Activated T-helper 9 cell treated with anti-CD3 and anti-CD28 coated beads, Interleukin-2, amount 50 U/mL, for 16 hours (primary cell): ENCODE results near the gene FBLN2.

Experiments used
- DNase-seq: peaks from one replicate; pipeline ENCODE4 v3.0.0-alpha.2; 2020; ENCODE audit warnings: low read depth

FBLN2 gene

DNA sequence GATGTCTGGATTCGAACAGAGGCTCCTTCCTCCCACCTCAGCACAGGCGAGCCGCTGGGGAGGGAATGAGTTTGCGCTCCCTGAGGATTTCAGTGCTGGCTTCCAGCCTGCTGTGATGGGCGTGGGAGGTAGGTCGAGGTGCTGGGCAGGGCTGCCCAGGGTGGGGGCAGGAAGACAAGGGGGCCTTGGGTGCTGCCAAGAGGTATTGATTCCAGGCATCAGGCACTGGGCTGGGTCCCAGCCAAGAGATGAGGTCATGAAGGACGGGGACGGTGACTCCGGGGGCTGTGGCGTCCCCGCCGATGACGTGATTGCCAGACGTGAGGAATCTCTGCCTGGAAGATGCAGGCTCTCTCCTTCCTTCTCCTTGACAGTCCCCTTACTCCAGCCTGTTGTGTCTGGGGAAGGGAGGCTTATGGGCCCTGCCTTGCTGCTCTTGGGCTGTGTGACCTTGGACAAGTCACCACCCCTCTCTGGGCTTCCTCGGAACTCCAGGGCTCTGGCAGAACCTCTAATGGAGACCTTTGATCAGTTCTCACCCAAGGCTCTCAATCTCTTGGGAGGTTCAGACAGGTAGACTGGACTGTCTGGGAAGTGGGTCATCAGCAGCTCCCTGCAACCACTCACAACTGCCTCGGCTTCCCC is 116.8 kb downstream of the FBLN2 start:
- no peak for DNase-seq

DNA sequence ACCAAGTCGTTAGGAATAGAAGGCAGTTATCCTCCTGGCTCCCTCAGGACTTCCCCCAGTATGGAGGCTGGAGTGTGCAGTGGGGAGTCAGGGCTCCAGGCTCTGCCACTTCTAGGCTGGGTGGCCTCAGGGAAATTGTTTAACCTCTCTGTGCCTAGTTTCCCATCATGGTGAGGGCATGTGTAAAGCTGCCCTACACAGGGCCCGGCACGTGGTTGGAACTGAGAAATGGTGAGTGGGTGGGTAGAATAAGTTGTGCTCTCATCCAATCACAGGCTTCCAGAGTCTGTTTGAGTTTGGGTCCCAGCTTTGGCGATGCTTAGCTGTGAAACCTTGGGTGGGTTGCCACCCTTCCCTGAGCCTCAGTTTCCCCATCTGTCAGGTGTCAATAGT is 117.3 kb downstream of the FBLN2 start:
- no peak for DNase-seq

DNA sequence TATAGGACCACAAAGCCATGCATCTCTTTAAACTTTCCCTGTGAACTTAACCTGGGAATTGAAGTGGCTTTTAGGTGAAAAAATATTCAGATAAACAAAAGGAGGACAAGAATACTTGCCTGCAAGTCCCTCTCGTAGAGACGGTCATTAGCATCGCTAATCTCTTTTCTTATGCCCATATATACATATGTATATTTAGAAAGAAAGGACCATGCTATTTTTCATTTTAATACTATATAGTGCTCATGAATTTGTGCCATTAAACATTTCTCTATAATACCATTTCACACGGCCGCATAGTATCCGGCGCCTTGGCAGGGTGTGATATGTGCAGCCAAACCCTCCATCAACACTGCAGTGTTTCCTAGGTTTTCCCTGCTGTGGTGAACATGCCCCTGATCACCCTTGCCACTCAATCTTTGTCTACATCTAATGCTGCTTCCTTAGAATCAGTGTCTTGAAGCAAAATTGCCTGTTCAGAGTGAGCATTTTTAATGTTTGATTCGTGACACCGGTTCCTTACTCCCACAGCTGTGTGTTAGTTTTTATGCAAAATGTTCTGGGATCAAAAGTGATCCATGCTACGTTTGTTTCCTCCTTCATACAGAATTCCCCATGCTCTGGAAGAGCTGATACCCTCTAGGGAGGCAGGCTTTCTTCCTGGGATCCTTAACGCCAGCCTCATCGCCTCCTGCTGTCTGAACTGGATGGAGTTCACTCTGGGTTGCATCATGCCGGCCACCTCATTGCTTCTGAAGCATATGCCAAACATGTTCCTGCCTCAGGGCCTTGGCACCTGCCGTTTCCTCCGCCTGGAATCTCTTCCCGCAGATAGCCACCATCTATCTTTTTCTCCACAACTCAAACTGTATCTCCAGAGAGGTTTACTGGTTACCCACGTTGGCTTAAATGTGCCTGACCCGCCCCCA is 118.1 kb downstream of the FBLN2 start:
- no peak for DNase-seq

DNA sequence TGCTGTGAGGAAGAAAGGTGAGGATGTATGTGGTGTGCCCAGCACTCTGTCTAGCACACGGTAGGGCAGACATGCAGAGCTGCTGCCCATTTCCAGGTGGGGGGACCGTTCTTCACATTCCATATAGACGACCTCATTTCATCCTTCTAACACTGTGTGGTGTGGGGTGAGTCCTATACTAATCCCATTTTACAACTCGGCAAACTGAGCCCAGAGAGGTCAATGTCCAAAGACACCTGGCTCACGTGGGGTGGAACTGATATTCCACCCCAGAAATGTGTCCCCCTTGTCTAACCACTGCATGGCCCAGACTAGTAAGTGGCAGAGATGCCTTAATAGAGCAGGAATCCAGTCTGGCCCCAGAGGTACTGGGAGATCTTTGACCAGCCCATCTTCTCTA is 119.2 kb downstream of the FBLN2 start:
- no peak for DNase-seq

DNA sequence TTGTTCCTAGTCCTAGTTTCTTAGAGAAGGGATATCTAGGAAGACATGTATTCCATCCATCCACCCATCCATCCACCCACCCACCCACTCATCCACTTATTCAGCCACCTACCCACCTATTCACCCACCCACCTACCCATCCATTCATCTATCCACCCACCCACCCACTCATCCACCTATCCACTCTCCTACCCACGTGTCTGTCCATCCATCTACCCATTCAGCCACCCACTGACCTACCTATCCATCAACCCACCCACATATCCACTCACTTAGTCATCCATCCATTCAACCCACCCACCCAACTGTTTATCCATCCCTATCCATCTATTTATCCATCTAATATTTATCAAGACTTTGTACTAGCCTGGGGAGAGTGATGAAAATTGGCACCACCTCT is 120.5 kb downstream of the FBLN2 start:
- no peak for DNase-seq

DNA sequence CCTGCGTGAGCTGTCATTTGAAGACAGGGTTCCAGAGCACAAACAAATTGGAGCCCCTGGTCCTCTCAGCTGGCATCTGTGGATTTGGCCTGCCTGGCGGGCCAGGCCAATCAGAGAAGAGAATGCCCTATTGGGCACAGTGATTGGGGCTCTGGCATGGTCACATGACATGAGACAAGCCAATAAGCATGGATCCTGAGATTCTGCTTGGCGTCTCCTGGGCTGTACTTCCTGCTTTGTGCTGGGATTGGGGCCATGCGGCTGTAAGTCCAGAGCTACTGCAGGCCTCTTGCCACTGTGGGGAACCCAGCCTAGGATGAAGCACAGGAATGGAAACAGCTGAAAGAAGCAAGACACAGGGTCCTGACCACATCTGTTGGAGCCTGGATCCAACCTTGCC is 121.4 kb downstream of the FBLN2 start:
- no peak for DNase-seq

DNA sequence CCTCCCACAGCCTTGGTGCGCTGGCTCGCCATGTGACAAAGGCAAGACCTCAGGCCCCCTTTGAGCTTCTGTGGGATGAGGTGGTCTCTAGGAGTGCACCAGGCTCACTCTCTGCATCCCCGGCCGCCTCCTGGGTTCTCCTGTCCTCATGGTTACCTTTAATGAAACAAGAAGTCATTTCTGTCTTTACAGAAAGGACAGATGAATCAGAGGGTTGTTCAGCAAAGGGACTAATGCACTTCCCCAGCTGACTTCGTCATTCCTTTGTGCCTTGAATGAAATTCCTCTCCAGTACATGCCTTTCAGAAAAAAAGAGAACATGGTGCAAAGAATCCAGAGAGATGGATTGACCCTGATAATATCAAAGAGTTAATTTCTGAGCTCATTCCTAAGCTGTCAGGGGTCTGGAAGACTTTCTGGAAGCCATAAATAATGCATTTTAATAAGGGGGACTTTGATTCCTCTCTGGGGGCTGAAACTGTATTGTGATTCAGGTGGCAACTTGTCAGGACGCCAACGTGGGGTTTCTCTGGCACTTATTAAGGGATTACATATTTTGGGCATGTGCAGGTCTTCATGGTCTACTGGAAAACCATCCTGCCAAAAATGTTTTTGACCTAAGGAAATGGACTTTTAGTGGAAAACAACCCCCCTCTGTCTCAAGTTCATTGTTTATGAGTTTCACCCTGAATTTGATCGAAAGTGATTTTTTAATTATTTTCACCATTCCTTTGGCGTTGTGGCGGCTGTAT is 122.7 kb downstream of the FBLN2 start:
- DNase-seq = no peak

DNA sequence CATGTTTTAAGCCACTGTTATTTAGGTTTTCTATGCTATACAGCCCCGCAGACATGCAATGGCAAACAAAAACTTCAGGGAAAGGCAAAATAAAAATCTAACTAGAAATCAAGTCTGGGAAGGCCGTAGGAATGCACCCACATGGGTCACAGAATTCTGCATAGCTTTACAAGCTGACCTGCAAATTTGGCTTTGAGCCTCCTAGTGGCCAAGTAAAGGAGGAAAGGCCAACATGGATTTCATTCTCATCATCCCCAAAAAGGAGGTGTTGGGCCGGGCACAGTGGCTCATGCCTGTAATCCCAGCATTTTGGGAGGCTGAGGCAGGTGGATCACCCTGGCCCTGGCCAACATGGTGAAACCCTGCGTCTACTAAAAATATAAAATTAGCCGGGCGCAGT is 124.3 kb downstream of the FBLN2 start:
- no peak for DNase-seq

DNA sequence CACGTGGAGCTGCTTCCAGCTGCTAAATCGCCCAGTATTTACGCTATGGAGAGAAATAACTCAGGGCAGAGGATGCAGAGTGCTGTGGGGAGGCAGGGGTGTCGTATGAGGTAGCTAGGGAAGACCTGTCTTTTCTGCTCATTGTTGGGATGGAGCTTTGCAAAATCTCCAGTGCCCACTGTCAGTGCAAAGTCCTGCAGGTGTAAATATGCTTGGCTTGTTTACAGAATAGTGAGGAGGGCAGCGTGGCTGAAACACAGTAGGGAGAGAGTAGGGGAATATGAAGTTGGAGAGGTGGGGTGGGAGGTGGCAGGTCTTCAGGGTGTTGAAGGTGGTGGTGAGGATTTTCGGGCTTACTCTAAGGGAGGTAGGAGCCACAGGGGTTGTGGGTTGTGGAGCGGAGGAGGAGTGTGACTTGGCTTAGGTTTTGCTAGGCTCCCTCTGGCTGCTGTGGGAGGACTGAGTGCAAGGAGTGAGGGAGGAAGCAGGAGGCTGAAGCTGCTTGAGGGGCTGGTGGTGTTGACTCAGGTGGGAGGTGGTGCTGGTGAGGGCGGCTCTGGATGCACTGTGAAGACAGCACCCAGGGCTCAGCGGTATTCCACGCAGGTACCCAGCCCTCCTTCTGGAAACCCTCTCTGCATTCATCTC is 125.7 kb downstream of the FBLN2 start:
- no peak for DNase-seq

DNA sequence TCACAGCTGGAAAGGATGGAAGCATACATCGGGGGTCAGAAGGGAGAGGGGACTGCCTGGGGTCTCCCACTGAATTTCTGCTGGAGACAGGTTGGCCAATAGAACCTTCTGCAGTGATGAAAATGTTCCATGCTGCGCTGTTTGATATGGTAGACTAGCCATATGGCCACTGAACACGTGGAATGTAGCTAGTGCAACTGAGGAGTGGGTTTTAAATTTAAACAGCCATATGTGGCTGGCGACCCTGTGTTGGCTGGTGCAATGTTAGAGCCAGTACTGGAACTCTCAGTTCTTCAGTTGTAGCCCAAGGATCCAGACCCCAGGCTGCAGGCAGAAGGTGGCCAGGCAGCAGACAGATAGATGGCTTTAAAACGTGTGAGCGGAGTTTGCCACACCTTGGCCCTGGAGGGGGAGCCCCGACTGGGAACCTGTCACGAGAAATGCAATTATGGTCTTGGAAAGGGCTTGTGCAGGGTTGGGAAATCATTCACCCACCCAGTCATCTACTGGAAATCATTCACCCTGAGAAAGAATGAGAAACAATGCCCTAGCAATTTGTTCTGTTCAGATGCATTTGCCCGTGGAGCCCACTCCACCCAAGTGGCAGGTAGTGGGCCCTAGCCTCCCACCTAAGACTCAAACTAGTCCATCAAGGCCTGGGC is 127.6 kb downstream of the FBLN2 start:
- DNase-seq = no peak

DNA sequence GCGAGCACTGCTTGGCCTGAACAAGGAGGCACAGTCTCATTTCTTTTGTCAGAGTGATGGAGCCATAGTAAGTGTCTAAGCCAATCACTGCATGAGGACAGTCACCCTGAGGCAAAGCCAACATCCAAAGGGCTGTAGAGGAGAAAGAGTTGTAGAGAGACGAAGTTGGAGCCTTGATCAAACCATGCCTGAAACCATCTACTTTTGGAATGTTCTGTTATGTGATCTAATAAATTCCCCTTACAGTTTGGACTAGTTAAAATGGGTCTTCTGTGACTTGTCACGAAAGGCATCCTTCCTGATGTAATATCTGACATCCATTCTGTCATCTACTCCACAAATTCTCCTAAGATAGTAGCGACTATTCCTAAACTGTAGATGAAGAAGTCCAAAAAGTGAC is 128.3 kb downstream of the FBLN2 start:
- DNase-seq = no peak

DNA sequence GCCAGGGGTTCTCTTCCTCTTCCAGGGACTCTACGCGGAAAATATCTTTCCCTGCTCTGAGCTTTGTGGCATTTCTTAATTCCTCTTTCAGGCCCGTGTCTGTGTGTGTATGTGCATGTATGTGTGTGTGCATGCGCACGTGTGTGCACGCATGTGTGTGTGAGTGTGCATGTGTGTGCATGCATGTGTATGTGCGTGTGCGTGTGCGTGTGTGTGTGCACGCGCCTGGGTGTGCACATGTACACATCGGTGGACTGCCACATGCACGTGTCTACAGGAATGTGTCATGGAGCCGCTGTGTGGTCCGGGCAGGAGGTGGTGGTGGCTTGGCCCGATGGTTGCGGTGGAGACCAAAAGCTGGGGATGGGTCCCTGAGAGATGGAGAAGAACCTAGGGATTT is 133.0 kb downstream of the FBLN2 start:
- no peak for DNase-seq

DNA sequence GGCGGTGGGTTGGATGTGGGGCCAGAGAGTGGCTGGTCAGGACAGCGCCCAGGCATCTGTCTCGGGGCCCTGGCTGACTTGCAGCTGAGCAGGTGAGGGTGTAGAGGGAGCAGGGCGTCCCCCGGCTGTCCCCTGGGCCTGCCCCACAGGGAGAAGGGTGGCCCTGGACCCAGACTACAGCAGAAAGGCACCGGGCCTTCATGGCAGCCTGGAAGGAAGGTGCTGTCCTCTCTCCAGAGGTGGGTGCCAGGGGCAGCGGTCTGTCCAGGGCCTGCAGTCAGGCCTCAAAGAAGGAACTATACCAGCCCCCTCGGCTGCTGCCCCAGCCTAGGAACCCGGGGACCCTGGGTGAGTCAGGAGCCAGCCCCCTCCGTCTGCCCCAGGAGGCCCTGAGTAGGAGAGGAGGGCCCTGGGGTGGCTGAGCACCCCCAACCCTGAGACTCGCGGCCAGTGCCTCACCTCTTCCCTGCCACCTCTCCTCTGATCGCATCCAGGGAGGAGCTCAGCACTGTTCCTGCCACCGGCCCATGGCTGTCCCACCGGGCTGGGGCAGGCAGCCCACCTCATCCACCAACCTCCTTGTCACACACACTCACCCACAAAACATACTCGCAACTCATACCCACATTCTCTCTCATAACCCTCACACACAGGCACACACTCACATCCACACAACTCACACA is 133.5 kb downstream of the FBLN2 start:
- DNase-seq = no peak

DNA sequence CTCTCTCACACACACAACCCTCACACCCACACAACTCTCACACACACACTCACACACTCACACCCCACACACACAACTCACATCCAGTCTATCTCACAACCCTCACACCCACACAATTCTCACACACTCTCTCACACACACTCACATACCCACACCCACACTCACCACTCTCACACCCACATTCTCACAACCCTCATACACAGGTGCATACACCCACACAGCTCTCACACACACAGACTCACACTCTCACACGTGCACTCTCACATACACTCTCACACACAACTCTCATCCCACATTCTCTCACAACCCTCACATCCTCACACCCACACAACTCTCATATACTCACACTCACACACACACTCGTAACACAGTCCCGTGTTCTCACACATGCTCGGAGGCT is 134.4 kb downstream of the FBLN2 start:
- DNase-seq = no peak

DNA sequence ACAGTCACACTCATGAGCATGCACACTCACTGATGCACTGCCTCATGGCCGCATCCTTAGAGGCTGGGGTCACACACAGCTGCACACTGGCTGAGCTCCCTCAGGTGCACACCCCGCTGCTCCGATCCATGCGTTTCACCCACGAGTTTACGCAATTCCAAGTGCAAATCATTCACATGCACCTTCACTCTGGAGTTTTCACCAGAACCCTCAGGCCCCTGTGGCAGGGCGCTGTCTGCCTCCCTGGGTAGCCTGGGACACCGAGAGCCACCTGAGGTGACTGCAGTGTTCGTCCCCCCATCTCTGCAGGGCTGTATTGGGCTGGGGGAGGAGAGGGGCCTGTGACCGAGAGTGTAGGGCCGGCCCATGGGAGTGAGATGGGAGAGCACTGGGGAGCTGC is 134.8 kb downstream of the FBLN2 start:
- no peak for DNase-seq

DNA sequence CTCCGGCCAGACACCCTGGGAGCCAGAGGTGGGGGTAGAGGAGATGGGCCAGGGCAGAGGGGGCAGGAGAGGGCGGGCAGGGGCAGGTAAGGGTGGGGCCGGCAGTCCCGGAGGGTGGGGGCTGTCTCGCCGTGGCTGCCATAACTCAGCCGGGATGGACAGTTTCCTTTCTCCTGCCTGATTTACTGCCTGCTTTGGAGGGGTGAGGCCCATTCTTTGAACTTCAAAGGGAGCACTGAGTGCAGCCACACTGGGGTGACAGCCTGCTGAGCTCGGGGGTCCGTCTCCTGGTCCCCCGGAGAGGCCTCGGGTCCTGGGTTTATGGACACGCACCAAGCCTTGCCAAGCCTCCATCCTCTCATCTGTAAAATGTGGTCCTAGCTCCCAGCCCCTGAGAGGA is 135.4 kb downstream of the FBLN2 start:
- no peak for DNase-seq

DNA sequence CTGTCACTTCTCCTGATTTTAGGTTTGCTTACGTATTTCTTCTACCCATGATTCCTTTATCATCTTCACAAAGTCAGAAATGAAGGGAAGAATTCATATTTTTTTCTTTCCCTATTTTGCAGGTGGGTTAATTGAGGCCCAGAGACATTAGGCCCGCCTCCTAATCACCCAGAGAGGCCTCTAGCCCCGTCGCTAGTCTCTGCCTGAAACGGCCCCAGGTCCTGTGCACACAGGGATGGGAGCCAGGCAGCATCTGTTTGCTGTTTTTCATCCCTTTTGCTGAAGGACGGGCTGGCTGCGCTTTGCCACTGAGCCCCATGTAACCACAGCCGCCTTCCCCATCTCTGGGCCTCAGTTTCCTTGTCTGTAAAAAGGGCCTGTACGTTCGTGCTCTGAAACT is 135.9 kb downstream of the FBLN2 start:
- no peak for DNase-seq

DNA sequence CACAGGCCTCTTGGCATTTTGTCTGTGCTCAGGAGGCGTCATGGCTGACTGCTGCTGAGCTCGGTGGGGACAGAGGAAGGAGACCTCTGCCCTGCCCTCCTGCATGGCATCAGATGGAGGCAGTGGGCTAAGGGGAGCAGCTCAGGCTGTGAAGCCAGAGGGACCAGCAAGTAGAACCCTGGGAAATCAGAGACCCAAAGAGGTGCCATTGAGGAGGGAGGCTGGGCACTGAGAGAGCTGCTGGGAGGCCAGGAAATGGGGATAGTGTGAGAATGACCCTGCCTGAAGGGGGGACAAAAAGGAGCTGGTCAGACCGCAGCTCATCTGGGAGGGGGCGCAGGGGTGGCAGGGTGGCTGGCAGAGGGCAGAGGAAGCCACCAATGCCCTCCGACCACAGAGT is 136.8 kb downstream of the FBLN2 start:
- DNase-seq = no peak

DNA sequence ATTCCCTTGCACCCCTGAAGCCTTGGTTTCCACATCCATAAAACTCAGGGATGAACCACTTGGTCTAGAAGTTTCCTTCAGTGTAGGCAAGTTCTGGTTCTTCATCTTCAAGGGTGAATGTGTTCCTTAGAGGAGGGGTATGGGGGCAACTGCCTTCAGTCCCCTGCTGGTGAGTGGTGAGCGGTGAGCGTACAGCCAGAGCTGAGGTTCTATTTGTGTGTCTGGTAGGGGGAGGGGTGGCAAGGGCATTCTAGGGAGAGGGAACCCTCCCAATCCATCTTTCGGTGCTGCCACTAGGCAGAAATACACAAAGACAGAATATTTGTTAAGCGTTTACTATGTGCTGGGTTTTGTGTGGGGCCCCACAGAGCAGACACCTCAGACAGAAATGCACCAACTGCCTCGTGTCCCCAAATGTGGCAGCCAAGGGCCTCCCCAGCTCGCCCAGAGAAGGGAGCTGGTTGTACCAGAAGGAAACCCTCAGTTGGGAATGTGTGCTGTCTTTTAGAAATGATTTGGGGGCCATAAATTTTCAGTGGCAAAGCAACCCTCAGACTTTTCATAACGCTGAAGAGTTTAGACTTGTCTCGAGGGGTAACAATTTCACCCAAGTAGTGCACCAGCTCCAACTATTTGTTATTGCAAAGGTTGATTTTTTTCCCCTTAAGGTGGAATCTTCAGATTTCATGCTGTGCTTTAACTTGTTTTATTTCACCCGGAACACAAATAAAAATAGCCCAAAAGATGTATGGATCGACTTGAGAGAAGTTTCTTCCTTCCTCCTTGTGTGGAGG is 137.6 kb downstream of the FBLN2 start:
- DNase-seq = no peak

DNA sequence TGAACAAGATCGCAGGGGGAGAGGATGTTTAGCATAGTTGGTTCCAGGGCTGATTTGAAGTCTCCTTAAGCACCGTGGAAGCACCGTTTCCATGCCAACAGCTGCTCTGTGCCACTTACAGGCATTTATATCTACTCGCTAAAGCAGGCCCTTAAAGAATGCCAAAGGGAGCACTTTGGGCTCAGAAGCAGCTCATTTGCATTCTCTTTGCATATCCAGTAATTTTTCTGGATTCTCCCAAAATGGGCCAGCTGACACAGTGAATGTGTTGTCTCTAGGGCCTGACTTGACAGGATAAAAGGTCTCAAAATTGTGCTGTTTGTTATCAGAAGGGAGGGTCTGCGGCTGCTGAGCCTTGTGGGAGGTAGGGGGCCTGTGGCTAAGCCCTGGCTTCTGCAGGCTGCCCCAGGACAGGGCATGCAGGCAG is 138.6 kb downstream of the FBLN2 start:
- no peak for DNase-seq
